Neuronal stem cell (in vitro differentiated cells): Measurements from ENCODE around the gene FGGY.

Experiments
- DNase-seq: peaks from one replicate; pipeline ENCODE4 v3.0.0-alpha.2; 2013; ENCODE audit warnings: low spot score
- H2AFZ ChIP-seq: one replicate; pipeline ENCODE4 v1.6.1; 2013; ENCODE audit warnings: mild to moderate bottlenecking, low read length, inconsistent platforms
- H2AK5ac ChIP-seq: 2 replicates; pipeline ENCODE4 v1.6.1; 2013; ENCODE audit warnings: low read depth, mild to moderate bottlenecking, inconsistent platforms, low read length, moderate library complexity, mixed read lengths
- H2BK120ac ChIP-seq: 2 replicates; pipeline ENCODE4 v1.6.1; 2013; ENCODE audit warnings: low read depth, mild to moderate bottlenecking, inconsistent platforms, low read length, moderate library complexity, mixed read lengths
- H2BK12ac ChIP-seq: one replicate; pipeline ENCODE4 v1.6.1; 2013; ENCODE audit warnings: low read length, inconsistent platforms
- H2BK15ac ChIP-seq: 2 replicates; pipeline ENCODE4 v1.6.1; 2013; ENCODE audit warnings: mild to moderate bottlenecking, low read length, inconsistent platforms, mixed read lengths
- H2BK5ac ChIP-seq: one replicate; pipeline ENCODE4 v1.6.1; 2013; ENCODE audit warnings: inconsistent platforms, mild to moderate bottlenecking, low read length, moderate library complexity
- H3K14ac ChIP-seq: one replicate; pipeline ENCODE4 v1.6.1; 2013; ENCODE audit warnings: low read length, inconsistent platforms
- H3K18ac ChIP-seq: 2 replicates; pipeline ENCODE4 v1.6.1; 2013; ENCODE audit warnings: low read length, inconsistent platforms
- H3K23ac ChIP-seq: 2 replicates; pipeline ENCODE4 v1.6.1; 2013; ENCODE audit warnings: low read depth, mild to moderate bottlenecking, mixed read lengths, low read length, inconsistent platforms; ENCODE audit not compliant: poor library complexity
- H3K27ac ChIP-seq: replicated peaks from 3 replicates; pipeline ENCODE4 v1.5.1; 2013; ENCODE audit warnings: low read length, inconsistent platforms
- H3K27me3 ChIP-seq, 3 experiments: 2 replicates each; pipeline ENCODE4 v1.6.1; 2013; ENCODE audit warnings: low read length in 3 of 3, mild to moderate bottlenecking in 2 of 3, inconsistent platforms in 1 of 3, low read depth in 1 of 3, mixed read lengths in 1 of 3, moderate library complexity in 1 of 3; ENCODE audit not compliant: control insufficient read depth in 3 of 3, insufficient read depth in 3 of 3
- H3K36me3 ChIP-seq, 2 donors: replicated peaks in 1 of 2; 2 replicates each; pipeline ENCODE4 v1.6.1; 2013; ENCODE audit warnings: low read length in 2 of 2; ENCODE audit not compliant: control insufficient read depth in 2 of 2, insufficient read depth in 2 of 2
- H3K4ac ChIP-seq: 2 replicates; pipeline ENCODE4 v1.6.1; 2013; ENCODE audit warnings: inconsistent platforms, mild to moderate bottlenecking, low read length, moderate library complexity
- H3K4me1 ChIP-seq, 2 donors: 1 replicate in 1 of 2; 2 replicates in 1 of 2; pipeline ENCODE4 v1.6.1; 2013; ENCODE audit warnings: low read length in 2 of 2, low read depth in 1 of 2; ENCODE audit not compliant: control insufficient read depth in 2 of 2, insufficient read depth in 1 of 2
- H3K4me2 ChIP-seq: one replicate; pipeline ENCODE4 v1.6.1; 2013; ENCODE audit warnings: mild to moderate bottlenecking, low read length, inconsistent platforms; ENCODE audit not compliant: insufficient read depth, poor library complexity, severe bottlenecking
- H3K4me3 ChIP-seq, 2 donors: 2 replicates each; pipeline ENCODE4 v1.5.1; 2013; ENCODE audit warnings: low read length in 2 of 2, mild to moderate bottlenecking in 2 of 2, inconsistent platforms in 1 of 2, moderate library complexity in 1 of 2
- H3K79me1 ChIP-seq: one replicate; pipeline ENCODE4 v1.6.1; 2013; ENCODE audit warnings: low read depth, mild to moderate bottlenecking, inconsistent platforms, low read length, moderate library complexity
- H3K9ac ChIP-seq: one replicate; pipeline ENCODE4 v1.6.1; 2013; ENCODE audit warnings: mild to moderate bottlenecking, low read depth, low read length, inconsistent platforms; ENCODE audit not compliant: poor library complexity
- H3K9me3 ChIP-seq, 2 donors: replicated peaks in 1 of 2; 2 replicates each; pipeline versions ENCODE3 to v1.6.1; 2013; ENCODE audit warnings: low read length in 2 of 2, mild to moderate bottlenecking in 2 of 2, inconsistent platforms in 1 of 2, low read depth in 1 of 2, mixed read lengths in 1 of 2, moderate library complexity in 1 of 2; ENCODE audit not compliant: control insufficient read depth in 2 of 2, insufficient read depth in 1 of 2
- H4K8ac ChIP-seq: one replicate; pipeline ENCODE4 v1.6.1; 2013; ENCODE audit warnings: low read depth, mild to moderate bottlenecking, inconsistent platforms, low read length, moderate library complexity
- H4K91ac ChIP-seq: one replicate; pipeline ENCODE4 v1.6.1; 2013; ENCODE audit warnings: low read length, low read depth, mild to moderate bottlenecking, inconsistent platforms; ENCODE audit not compliant: poor library complexity
- WGBS, 2 donors: extraction: QIAGEN DNeasy Blood & Tissue Kit; methylation state at CpG; one replicate each; pipeline ENCODE4 v1.1.7; 2013; ENCODE audit warnings: missing lambda C conversion rate in 2 of 2, mixed read lengths in 1 of 2; ENCODE audit not compliant: insufficient read length in 2 of 2, insufficient replicate concordance in 1 of 2; ENCODE audit errors: extremely low coverage in 2 of 2; 5-methylcytosine and 5-hydroxymethylcytosine counted together

FGGY gene

DNA sequence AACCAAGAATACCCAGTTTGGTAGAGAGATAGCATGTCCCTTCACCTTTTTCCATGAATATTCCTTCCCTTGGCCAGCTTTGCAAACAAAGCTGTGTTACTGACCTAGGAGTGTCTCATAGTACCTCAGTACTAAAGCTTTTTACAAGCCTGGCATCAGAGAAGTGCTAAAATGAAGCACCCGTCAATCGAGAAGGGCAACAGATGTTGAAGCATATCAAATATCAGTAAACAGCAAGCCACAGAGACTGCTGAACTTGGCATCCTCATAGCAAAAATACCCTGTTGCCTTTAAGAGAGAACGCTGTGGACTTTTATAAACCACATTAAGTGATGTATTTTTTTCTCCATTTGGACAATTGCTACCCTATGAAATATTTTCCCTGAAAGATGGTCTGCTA, 389.3 kb downstream of the FGGY start:
- Histone ChIP-seq H3K9me3 (no peaks in the 10 kb centered on the region), H2BK5ac (no peak overlapping the region), H2AFZ (no peak overlapping the region), H3K23ac (no peak overlapping the region), H2BK15ac (no peak overlapping the region), H3K9ac (no peak overlapping the region), H3K4me2 (no peak overlapping the region), H3K4ac (no peak overlapping the region), H3K4me3 (no peak overlapping the region), H4K8ac (no peak overlapping the region), H4K91ac (no peak overlapping the region), H3K18ac (no peak overlapping the region), H2AK5ac (no peak overlapping the region), H3K27me3 (no peaks in the 10 kb centered on the region), H3K4me1 (peaks cover 4 to 14% of the 10 kb centered on the region in 2 donors), H2BK12ac (no peak overlapping the region), H3K36me3 (no peaks in the 10 kb centered on the region), H2BK120ac (no peak overlapping the region), H3K79me1 (no peaks in the 10 kb centered on the region), H3K27ac (no peak overlapping the region), H3K14ac (no peak overlapping the region)
- no CpG with 5 or more reads among the region's 3 CpGs for WGBS, 2 donors
- no peak for DNase-seq

DNA sequence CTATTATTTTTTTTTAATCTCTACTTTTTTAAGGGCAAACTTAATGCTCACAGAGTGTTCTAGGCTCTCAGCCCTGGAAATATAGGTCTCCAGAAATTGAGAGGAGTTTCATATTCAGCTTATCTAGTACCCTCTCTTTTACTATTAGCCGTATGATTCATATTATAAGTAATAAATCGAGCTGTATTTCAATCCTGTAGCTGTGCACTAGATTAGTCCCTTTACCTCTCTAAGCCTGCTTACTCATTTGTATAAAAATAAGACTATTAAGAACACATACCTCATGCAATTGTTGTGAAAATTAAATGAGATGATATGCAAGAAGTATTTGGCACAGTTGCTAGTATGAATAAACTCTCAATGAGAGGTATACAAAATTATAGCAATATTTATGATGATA, 389.7 kb downstream of the FGGY start:
- H2BK12ac ChIP-seq: no peak overlapping the region
- no peak overlapping the region for H4K91ac ChIP-seq
- H2AFZ ChIP-seq: no peak overlapping the region
- H2AK5ac ChIP-seq: no peak overlapping the region
- H3K4ac ChIP-seq: no peak overlapping the region
- WGBS, 2 donors: no CpG with 5 or more reads among the region's 2 CpGs
- no peaks in the 10 kb centered on the region for H3K36me3 ChIP-seq
- H3K18ac ChIP-seq: no peak overlapping the region
- H3K27me3 ChIP-seq: no peaks in the 10 kb centered on the region
- no peak overlapping the region for H2BK120ac ChIP-seq
- H2BK15ac ChIP-seq: no peak overlapping the region
- no peak overlapping the region for H3K23ac ChIP-seq
- H3K4me3 ChIP-seq: no peak overlapping the region
- H3K9me3 ChIP-seq: no peaks in the 10 kb centered on the region
- no peak overlapping the region for H2BK5ac ChIP-seq
- no peak overlapping the region for H4K8ac ChIP-seq
- H3K14ac ChIP-seq: no peak overlapping the region
- H3K9ac ChIP-seq: no peak overlapping the region
- H3K27ac ChIP-seq: no peak overlapping the region
- H3K4me2 ChIP-seq: no peak overlapping the region
- H3K4me1 ChIP-seq: peaks cover 7 to 17% of the 10 kb centered on the region in 2 donors
- no peak for DNase-seq
- H3K79me1 ChIP-seq: no peaks in the 10 kb centered on the region

GRCh38 chr1:59687081-59687480, 390.2 kb downstream of the FGGY start:
- Histone ChIP-seq H3K9me3 (no peaks in the 10 kb centered on the region), H2BK5ac (no peak overlapping the region), H3K4me3 (no peak overlapping the region), H2BK15ac (no peak overlapping the region), H2BK120ac (no peak overlapping the region), H3K27me3 (no peaks in the 10 kb centered on the region), H3K79me1 (no peaks in the 10 kb centered on the region), H3K9ac (no peak overlapping the region), H3K14ac (no peak overlapping the region), H3K18ac (no peak overlapping the region), H3K4me2 (no peak overlapping the region), H4K8ac (no peak overlapping the region), H4K91ac (no peak overlapping the region), H3K27ac (no peak overlapping the region), H3K4me1 (peaks cover 7 to 16% of the 10 kb centered on the region in 2 donors), H3K36me3 (no peaks in the 10 kb centered on the region), H2AK5ac (no peak overlapping the region), H2BK12ac (no peak overlapping the region), H2AFZ (no peak overlapping the region), H3K23ac (no peak overlapping the region), H3K4ac (no peak overlapping the region)
- no peak for DNase-seq
- no CpG with 5 or more reads among the region's 2 CpGs for WGBS, 2 donors

DNA sequence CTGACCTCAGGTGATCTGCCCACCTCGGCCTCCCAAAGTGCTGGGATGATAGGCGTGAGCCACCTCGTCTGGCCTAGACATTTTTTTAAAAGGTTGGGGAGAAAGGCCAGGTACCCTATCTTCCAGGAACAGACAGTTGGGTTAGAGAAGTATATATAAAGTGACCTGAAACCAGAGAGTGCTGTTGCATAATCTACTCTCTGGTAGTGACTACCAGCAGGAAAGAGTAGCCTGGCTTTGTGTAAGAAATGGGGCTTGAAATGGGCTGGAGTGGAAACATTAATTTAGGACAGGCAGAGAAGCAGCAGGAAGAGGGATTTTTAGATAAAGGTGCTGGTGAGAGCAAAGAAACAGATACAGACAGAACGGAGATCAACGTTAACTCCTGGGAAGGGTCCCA, 392.1 kb downstream of the FGGY start:
- H4K91ac ChIP-seq: no peak overlapping the region
- no peak overlapping the region for H2BK15ac ChIP-seq
- WGBS, 2 donors: no CpG with 5 or more reads among the region's 5 CpGs
- no peak for DNase-seq
- H3K9me3 ChIP-seq: no peaks in the 10 kb centered on the region
- H3K18ac ChIP-seq: no peak overlapping the region
- no peak overlapping the region for H2AFZ ChIP-seq
- no peak overlapping the region for H2BK120ac ChIP-seq
- H2AK5ac ChIP-seq: no peak overlapping the region
- H4K8ac ChIP-seq: no peak overlapping the region
- H3K14ac ChIP-seq: no peak overlapping the region
- H2BK12ac ChIP-seq: no peak overlapping the region
- H3K79me1 ChIP-seq: no peaks in the 10 kb centered on the region
- no peaks in the 10 kb centered on the region for H3K27me3 ChIP-seq
- H3K4me2 ChIP-seq: no peak overlapping the region
- no peak overlapping the region for H3K4me3 ChIP-seq
- no peak overlapping the region for H3K23ac ChIP-seq
- no peak overlapping the region for H3K9ac ChIP-seq
- no peak overlapping the region for H3K4ac ChIP-seq
- H3K27ac ChIP-seq: no peak overlapping the region
- no peaks in the 10 kb centered on the region for H3K36me3 ChIP-seq
- no peak overlapping the region for H2BK5ac ChIP-seq
- H3K4me1 ChIP-seq: peaks cover 3 to 11% of the 10 kb centered on the region in 2 donors
